SH-SY5Y (cell line): ENCODE data around the gene TBCD.

Source experiments
- GATA2 ChIP-seq: IDR thresholded peaks from 2 replicates; pipeline ENCODE4 v1.6.1; 2011; ENCODE audit warnings: mild to moderate bottlenecking, low read depth, low read length
- GATA3 ChIP-seq: IDR thresholded peaks from 2 replicates; pipeline ENCODE4 v1.6.1; 2011; ENCODE audit warnings: low read depth, mild to moderate bottlenecking, low read length, moderate library complexity

GRCh38 chr17:82901856-82902255 lies 150.0 kb downstream of the TBCD start:
- no peak for TF ChIP-seq GATA3
- TF ChIP-seq GATA2: no peak
